WERI-Rb-1 (cell line): ENCODE measurements around the gene HOXD9.

ENCODE experiments used
- DNase-seq: peaks from one replicate; pipeline ENCODE4 v3.0.0-alpha.2; 2020
- H3K27ac ChIP-seq: fragments of 250-450 bp; sonication (Bioruptor Pico); 2 replicates; pipeline ENCODE4 v1.5.1; 2020; ENCODE audit warnings: mild to moderate bottlenecking, moderate library complexity
- H3K27me3 ChIP-seq: fragments of 250-450 bp; sonication (Bioruptor Pico); 2 replicates; pipeline ENCODE4 v1.5.1; 2021; ENCODE audit warnings: mild to moderate bottlenecking, low read depth, moderate library complexity; ENCODE audit not compliant: insufficient read depth, severe bottlenecking
- H3K36me3 ChIP-seq: fragments of 250-450 bp; sonication (Bioruptor Pico); 2 replicates; pipeline ENCODE4 v1.5.1; 2020; ENCODE audit warnings: mild to moderate bottlenecking, moderate library complexity
- H3K4me3 ChIP-seq: 2 replicates; pipeline ENCODE4 v1.5.1; 2011; ENCODE audit warnings: low read depth, mild to moderate bottlenecking, control low read depth, low read length
- H3K9me3 ChIP-seq: fragments of 250-450 bp; sonication (Bioruptor Pico); 2 replicates; pipeline ENCODE4 v1.5.1; 2021; ENCODE audit warnings: mild to moderate bottlenecking, moderate library complexity; ENCODE audit not compliant: severe bottlenecking
- TF ChIP-seq, protein P1 (sequence below): IDR thresholded peaks from 2 replicates; pipeline ENCODE4 v1.5.1; 2011; ENCODE audit warnings: low read depth, mild to moderate bottlenecking, control low read depth, inconsistent platforms, low read length

The HOXD9 gene

DNA sequence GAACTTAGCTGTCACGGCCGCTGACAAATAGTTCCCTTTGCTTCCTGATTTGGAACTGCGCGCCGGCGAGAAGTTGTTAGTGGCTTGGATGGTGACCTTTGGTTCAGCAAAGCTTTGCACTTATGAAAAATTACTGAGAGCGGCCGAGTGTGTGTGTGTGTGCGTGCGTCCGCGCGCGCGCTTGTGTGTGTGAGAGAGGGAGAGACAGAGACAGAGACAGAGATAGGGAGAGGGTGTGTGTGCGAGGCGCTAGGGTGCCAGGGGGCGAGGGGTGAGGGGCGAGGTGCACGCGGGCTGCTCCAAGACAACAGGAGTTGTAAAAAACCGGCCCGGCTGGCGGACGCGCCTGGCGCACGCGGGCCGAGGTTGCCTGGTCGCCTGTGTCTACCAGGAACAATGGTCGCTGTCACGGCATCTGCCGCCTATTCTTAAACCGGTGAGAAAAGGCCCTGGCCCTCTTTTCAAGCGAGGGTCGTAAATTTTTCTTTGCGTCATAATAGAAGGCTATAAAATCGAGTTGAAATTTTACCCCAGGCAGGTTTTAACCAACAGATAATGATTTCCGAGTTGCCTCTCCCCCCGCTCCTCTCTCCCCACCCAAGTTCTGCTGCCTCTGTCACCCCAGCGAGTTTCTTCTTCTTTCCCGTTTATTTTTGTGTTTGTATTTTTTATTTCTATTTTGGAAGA is 35.1 kb downstream of the HOXD9 start:
- TF ChIP-seq, protein P1, sequence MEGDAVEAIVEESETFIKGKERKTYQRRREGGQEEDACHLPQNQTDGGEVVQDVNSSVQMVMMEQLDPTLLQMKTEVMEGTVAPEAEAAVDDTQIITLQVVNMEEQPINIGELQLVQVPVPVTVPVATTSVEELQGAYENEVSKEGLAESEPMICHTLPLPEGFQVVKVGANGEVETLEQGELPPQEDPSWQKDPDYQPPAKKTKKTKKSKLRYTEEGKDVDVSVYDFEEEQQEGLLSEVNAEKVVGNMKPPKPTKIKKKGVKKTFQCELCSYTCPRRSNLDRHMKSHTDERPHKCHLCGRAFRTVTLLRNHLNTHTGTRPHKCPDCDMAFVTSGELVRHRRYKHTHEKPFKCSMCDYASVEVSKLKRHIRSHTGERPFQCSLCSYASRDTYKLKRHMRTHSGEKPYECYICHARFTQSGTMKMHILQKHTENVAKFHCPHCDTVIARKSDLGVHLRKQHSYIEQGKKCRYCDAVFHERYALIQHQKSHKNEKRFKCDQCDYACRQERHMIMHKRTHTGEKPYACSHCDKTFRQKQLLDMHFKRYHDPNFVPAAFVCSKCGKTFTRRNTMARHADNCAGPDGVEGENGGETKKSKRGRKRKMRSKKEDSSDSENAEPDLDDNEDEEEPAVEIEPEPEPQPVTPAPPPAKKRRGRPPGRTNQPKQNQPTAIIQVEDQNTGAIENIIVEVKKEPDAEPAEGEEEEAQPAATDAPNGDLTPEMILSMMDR, result no peak
- peaks cover 94% of the 10 kb centered on the region for H3K27me3 ChIP-seq
- H3K9me3 ChIP-seq, result peaks cover 19% of the 10 kb centered on the region
- H3K36me3 ChIP-seq, result no peaks in the 10 kb centered on the region
- no peak overlapping the region for H3K27ac ChIP-seq
- H3K4me3 ChIP-seq, result peak overlapping the region; percentile 31
- no peak for DNase-seq

DNA sequence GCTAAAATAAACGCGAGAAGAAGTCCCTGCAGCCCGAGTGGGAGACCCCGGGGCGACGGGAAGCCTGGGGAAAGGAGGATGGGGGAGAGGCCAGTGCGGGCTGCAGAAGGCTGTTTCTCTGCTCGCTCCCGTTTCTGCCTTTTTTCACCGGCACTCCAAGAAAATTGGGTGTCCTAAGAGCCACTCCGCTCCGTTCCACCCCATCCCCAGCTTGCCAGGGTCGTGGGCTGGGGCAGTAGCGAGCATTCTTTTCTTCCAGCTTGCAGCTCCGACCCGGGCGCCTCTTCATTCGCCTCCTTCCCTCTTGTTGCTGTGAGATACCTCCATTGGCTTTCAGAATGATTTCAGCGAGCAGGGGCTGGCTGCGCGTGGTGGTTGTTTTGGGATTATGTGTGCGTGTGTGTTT is 35.7 kb downstream of the HOXD9 start:
- Histone ChIP-seq H3K36me3 (no peaks in the 10 kb centered on the region), H3K4me3 (peak overlapping the region; percentile 31), H3K27ac (no peak overlapping the region), H3K27me3 (peaks cover 94% of the 10 kb centered on the region), H3K9me3 (peaks cover 19% of the 10 kb centered on the region)
- TF ChIP-seq, protein P1, result no peak
- DNase-seq, result no peak

DNA sequence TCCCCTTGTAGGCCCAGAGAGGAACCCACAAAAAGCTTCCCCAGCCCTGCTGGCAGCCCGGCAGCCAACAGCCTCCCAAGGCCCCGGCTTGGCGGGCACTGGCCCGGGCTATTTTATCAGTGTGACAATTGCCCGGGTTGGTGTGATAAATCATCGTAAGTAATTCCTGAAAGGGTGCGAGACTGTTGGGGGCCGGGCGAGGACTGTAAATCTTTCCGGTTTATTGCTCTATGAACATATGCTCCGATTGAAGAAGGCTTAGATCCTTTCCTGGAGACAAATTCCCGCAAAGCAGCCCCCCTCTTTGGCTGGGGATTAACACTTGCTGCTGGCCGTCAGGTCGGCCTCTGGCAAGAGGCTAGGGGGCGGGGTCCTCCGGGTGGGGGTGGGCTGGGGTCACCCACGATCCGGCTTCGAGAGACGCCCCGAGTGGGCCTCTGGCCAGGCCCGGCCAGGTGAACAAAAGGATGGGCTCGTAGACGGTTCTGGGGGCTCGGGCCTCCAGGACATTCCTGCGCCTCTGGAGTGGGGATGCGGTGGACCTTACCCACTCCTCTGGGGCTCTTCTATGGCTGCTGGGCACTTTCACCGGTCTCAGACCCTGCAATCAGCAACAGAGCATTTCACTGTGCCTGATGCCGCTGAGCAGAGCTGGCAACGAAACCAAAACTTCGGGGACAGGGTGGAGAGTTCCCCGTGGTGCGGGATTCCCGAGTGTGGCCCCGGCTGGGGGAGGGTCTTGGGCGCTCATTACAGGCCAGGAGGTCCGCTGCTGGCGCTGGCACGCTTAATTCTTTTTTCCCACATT is 36.5 kb downstream of the HOXD9 start:
- peak; percentile 76 for DNase-seq
- peaks cover 21% of the 10 kb centered on the region for H3K9me3 ChIP-seq
- no peaks in the 10 kb centered on the region for H3K36me3 ChIP-seq
- no peak overlapping the region for H3K27ac ChIP-seq
- H3K27me3 ChIP-seq, result peaks cover 98% of the 10 kb centered on the region
- H3K4me3 ChIP-seq, result no peak overlapping the region
- TF ChIP-seq, protein P1, result no peak

DNA sequence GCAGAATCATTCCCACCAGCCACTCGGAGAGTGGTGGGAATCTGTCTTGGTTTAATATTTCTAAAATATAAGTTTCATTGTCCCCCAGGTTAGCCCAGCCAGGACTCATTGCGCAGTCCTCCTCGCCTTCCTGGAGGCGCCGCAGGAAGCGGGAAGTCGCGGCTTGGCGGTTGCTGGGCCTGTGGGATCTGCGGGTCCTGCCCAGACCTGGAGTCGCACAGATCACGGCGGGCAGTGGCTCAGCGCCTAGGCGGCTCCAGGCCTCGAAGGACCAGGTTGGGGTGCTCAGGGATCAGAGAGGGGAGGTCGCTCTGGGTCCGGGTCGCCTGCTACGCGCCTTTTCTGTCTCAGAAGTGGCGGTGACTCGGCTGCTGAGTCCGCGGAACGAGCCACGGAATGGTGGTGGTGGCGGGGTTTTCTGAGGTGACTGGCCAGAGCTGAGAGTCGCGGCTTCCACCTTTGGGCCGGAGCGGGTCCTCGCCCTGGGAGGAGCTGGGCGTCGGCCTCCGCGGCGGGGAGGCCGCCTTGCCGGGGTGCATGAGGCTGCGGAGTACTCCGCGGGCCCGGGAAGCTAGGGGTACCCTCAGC is 37.2 kb downstream of the HOXD9 start:
- peaks cover 98% of the 10 kb centered on the region for H3K27me3 ChIP-seq
- DNase-seq, result no peak
- no peaks in the 10 kb centered on the region for H3K36me3 ChIP-seq
- H3K9me3 ChIP-seq, result peaks cover 25% of the 10 kb centered on the region
- H3K27ac ChIP-seq, result no peak overlapping the region
- TF ChIP-seq, protein P1, result no peak
- H3K4me3 ChIP-seq, result no peak overlapping the region

DNA sequence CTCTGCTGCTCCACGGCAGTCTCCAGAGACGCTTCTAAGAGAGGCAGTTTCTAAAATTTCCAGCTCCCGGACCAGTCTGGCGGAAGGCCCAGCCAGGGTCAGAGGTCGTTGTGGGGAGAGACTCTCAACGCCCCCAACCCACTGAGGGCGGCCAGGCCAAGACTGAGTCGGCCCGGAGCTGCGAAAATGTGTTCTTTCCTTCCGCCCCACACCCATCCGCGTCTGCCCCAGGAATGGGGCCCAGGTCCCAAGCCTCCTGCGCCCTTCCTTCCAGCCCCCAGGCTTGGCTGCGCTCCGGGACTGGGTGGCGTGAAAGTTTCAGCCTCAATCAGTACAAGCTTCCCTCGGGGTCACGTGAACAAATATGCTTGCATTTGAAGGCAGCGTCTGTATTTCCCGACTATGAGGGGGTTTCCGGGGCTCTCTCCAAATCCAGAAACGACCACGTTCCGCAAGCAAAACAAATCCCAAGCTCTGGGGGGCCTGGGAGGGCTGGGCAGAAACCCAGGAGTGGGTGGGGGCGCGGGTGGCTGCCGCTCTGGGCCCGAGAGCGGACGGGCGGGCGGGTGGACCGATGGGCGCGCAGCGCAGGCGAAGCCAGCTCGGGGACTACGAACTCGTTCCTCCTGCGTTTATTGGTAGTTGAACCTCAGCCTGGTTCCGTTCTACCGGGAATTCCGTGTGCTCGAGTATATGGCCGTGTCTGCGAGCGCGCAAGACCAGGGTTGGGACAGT is 37.9 kb downstream of the HOXD9 start:
- TF ChIP-seq, protein P1, result no peak
- peaks cover 31% of the 10 kb centered on the region for H3K9me3 ChIP-seq
- no peak overlapping the region for H3K27ac ChIP-seq
- H3K27me3 ChIP-seq, result peaks cover 98% of the 10 kb centered on the region
- H3K4me3 ChIP-seq, result no peak overlapping the region
- no peak for DNase-seq
- H3K36me3 ChIP-seq, result no peaks in the 10 kb centered on the region
